Kidney capillary endothelial cell (primary cell): ENCODE data around the gene IRF7.

Experiments
- DNase-seq: peaks from one replicate; pipeline ENCODE4 v3.0.0-alpha.2; 2018; ENCODE audit warnings: low spot score

The IRF7 gene

DNA sequence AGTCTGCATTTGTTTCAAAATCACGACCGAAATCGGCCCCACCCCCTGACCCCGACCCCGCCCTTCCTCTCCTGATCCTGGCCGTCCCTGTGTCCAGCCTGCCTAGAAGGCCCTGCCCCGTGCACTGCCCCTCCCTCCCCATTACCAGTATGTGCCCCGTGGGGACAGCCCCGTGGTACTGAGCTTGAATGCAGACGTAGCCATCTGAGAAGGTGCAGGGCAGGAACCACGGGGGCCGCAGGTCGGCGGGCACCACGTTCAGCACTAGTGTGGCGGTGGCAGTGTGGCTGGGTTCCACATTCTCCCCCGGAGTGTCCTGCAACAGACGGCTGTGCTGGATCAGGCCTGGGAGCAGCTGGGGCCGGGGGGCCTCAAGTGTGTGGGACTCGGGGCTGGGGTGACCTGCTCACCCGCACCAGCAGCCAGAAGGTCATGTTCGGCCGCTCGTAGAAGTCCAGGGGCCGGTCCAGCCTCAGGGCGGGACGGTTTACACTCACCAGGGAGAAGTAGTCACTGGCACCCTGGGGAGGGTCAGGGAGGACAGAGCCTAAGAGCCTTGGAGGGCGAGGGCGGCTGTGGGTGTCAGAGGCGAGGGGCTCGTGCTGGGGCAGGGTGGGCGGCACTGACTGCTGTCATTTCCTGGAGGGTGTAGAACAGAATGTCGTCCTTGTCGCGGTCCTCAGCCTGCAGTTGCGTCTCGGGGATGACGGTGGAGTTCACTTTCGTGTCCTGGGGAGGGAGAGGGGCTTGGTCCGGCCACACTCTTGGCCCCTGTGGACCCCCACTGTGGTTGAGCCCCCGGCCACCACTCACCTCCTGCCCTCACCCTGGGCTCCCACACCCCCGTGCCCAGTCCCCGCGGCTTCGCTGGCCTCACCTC is 5.4 kb upstream of the IRF7 start:
- no peak for DNase-seq

DNA sequence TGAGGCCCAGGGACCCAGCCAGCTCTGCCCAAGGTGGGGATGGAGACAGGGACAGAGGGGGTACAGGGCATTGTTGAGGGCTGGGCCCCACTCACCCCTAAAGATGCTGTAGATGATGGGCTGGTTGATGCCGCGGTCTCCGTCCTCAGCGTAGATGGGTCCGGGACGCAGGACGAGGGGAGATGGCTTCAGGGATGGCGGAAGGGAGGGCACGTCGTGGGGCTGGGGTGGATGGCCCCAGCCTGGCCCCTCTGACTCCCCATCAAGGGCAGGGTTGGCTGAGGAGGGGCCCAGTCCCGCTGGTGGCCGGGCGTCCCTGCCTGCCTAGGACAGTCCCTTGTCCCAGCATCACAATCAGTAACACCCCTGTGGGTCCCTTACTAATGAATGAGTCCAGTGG is 4.5 kb upstream of the IRF7 start:
- no peak for DNase-seq

DNA sequence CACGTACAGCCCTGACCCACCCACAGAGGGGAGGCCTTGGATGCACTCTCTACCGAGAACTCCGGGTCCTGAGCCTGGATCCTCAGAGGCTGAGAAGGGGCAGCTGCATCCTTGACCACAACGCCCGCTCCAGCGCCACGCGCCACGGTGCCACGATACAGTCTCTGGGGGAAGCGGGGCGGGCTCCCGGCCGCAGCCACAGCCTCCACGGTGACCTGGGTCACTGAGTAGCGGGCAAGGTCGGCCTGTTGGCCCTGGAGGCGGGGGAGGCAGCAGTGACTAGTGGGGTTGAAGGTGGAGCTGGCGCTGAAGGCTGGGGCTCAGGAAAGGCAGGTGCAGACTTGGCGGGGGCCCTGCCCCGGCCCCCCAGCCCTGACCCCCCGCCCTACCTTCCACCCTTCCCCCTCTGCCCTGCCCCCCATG is 3.9 kb upstream of the IRF7 start:
- no peak for DNase-seq

DNA sequence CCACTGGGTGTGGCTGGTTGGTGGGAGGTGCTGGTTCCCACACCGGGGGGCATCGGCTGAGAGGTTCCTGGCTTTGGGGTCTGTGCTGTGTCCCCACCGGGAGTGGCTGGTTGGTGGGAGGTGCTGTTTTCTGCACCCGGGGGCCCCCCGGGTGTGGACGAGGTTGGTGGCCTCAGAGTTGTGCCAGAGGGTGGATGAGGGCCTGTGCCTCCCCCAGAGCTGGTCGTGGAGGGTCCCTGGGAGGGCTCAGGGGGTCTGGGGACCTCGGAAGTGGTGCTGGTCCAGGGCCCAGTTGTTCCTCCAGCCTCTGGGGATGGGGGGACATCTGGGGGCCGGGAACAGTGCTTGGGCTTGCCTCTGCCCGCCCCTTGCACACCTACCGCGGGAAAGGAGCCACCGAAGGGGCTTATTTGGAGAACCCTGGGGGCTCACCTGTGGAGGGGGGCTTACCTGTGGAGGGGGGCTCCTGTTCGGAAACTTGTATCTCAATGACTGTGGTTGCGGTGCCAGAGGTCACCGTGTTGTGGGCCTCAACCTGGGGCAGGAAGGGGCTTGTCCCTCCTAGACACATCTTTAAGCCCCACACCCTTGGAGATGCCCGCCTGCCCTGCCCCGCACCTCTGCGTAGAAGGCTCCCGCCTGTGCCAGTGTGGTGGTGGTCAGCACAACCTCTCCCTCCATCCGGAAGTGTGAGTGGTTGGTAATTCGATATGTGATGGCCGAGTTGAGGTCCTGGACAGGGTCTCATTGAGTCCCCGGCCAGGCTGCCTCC is 3.3 kb upstream of the IRF7 start:
- no peak for DNase-seq

- no peak for DNase-seq
Observed at GRCh38 chr11:617912-618682, 2.3 kb upstream of the IRF7 start.

GRCh38 chr11:617199-617911 is 1.6 kb upstream of the IRF7 start:
- no peak for DNase-seq

DNA sequence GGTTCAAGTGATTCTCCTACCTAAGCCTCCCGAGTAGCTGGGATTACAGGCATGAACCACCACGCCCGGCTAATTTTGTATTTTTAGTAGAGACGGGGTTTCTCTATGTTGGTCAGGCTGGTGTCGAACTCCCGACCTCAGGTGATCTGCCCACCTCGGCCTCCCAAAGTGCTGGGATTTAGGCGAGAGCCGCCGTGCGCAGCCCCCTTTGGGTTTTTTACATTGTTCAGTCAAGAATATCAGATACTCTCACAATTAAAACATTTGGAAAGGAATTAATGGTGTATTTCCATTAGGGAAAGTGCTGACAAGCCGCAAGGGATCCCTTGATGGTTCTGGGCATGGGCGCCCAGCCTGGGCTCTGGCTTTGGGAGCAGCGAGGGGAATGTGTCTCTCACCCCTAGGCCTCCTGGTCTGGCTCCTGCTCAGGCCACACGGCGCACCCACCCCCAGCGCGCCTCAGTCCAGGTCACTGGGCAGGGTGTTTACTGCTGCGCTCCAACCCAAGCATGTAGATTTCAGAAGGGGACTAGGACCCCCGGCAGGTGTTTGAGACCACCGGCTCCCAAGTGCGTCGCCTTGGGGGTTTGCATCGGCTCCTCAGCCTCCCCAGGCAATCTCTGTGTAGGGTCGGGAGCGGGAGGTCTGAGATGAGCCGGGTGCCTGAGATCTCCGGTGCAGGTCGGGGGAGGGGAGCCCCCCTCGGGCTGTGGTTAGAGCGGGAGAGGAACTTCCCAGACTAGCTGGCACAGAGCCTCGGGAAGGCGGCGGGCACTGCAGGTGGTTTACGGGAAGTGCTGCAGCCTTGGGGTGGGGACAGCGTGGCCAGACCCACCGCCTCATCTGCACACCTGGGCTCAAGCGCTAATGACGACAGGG is 809 bp upstream of the IRF7 start:
- no peak for DNase-seq

DNA sequence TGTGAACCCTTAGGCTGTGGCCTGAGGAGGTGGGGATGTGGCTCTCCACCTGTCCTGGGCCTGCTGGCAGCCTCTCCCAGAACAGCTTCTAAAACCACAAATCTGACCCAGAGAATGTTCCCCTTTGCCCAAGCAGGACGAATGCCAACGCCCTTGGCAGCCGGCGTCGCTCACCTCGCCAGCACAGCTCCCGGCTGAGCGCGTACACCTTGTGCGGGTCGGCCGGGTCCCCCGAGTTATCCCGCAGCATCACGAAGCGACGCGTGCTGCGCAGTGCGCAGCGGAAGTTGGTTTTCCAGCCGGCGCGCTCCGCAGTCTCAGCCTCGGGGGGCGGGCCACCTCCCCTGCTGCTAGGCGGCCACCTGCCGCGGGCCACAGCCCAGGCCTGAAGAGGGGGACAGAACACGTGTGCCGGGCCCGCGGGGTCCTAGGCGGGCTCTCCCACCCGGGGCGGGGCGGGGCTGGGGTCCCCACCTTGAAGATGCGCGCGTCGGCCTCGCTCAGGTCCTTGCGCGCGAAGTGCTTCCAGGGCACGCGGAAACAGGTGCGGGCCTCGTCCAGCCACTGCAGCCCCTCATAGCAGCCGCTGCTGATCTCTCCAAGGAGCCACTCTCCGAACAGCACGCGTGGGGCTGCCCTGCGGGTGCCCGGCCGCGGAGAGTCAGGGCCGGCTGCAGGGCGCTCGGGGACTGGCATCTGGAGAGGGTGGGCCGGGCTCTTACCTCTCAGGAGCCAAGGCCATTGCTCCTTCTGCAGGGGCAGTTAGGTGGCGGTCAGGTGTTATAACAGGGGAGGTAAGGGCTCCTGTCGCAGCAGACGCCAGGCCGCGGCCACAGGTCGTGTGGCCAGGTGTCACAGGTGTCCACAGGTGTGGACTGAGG is 887 bp downstream of the IRF7 start:
- DNase-seq: no peak

DNA sequence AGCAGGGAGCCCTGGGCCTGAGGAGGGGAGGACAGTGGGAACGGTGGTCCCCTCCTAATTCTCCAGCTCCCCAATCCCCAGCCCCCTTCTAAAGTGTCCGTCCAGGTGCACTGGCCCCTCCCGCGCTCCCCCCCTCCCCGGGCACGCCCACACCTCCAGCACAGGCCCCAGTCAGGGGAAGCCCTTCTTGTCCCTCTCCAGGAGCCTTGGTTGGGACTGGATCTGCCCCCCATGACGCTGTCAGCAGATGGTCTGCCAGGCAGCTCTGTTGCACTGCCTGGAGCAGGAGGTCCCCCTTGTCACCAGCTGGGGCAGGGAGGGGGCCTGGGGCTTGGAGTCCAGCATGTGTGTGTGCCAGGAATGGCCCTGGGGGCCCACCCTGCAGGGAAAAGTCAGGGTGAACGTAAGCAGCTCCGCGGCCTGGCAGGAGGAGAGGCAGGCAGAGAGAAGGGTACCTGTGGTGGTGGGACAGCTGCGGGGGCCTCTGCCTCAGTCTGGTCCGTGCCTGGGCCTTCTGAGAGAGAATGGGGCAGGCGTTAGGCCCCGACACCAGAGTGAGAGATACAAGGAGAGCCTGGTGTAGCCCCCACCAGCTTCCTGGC is 1.6 kb downstream of the IRF7 start:
- DNase-seq: no peak

DNA sequence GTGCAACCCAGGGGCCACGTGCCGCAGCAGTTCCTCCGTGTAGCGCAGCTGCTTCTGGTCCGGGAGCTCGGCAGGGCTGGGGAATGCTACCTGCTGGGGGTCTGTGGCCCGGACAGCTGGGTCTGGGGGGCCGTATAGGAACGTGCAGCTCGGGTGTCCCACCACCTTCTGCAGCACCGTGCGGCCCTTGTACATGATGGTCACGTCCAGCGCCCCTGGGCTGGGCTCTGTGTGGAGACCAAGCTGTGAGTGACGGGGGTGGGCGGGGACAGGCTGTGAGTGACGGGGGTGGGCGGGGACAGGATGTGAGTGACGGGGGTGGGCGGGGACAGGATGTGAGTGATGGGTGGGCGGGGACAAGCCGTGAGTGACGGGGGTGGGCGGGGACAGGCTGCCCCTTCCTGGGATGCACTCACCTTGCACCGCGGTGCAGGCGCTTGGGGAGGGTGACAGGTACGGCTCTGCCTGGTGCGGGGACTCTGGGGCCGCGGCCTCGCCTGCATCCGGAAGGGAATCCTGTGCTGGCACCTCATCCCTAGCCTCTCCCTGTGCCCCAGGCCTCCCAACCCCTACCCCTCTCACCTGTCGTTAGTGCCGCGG is 2.3 kb downstream of the IRF7 start:
- no peak for DNase-seq

- no peak for DNase-seq
Observed at GRCh38 chr11:612961-613300, 2.8 kb downstream of the IRF7 start.

DNA sequence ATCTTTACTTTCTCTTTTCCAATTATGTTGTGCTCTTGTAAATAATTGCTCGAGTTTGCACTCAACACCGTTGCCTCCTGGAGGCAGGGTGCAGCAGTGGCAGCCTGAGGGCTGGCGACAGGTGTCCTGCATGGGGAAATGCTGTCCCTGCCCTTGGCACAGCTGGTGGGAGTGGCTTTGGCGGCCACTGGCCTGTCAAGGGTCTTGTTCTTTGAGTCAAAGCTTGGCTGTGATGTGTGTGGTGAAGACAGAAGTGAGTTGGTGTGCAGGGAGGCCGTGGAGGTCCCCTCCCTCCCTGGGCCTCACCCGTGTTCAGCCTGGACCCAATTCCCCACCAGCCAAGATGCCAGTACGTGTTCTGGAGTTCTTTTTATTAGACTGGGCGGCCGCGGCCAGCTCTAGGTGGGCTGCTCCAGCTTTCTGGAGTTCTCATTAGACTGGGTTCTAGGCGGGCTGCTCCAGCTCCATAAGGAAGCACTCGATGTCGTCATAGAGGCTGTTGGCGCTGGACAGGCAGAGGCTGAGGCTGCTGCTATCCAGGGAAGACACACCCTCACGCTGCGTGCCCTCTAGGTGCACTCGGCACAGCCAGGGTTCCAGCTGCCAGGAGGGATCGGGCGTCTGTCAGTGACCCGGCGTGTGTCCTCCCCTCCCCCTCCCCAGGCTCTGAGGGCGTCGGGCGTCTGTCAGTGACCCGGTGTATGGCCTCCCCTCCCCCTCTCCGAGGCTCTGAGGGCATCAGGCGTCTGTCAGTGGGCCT is 3.4 kb downstream of the IRF7 start:
- DNase-seq: no peak

DNA sequence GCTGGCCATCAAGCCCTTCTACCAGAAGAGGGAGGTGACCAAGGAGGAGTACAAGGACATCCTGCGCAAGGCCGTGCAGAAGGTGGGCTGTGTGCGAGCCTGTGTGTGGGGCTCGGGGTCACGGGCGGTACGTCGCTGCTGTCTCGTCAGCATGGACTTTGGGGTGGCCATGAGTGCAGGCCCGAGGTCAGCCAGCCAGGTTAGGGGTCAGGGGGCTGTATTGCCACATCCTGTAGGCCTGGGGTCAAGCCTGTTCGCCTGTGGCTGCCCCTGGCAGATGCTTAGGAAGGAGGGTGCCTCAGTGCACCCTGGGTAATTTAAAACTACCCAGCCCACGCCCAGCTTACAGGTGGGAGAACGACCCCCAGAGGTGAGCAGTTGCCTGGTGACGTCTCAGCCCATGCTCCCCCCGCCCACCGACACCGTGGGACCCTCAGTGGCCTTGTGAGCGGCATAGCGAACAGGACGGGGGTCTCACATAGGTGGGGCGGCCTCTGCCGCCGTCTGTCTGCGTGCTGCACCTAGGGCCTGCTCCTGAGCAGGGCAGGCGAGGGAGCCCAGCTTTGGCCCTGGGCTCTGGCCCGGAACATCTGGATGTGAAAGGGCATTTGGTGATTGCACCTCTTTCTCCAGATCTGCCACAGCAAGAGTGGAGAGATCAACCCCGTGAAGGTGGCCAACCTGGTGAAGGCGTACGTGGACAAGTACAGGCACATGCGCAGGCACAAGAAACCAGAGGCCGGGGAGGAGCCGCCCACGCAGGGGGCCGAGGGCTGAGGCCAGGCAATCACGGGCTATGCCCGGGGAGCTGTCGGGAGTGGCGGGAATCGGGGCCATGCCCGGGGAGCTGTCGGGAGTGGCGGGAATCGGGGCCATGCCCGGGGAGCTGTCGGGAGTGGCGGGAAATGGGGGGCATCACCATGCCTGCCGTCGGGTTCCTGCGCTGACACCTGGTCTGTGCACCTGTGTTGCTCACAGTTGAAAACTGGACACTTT is 4.5 kb downstream of the IRF7 start:
- no peak for DNase-seq

DNA sequence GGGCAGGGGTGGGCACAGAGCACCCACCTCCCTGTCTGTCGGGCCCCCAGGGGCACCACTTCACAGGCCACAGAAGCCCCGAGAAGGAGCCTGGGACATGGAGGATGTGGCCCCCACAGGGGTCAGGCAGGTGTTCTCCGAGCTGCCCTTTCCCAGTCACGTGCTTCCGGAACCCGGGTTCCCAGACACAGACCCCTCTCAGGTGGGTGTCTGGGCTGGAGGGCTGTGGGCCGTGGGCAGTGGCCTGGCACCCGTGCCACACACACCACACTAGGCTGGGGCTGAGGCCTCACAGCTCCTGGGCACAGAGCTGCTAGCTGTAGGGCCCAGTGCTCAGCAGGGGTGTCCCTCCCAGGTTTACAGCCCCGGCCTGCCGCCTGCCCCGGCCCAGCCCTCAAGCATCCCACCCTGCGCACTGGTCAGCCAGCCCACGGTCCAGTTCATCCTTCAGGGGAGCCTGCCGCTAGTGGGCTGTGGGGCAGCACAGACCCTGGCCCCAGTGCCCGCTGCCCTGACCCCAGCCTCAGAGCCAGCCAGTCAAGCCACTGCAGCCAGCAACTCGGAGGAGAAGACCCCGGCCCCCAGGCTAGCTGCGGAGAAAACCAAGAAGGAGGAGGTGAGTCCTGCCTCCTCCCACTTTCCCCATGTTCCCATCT is 5.5 kb downstream of the IRF7 start:
- no peak for DNase-seq

GRCh38 chr11:609341-609811 is 6.4 kb downstream of the IRF7 start:
- DNase-seq: no peak

DNA sequence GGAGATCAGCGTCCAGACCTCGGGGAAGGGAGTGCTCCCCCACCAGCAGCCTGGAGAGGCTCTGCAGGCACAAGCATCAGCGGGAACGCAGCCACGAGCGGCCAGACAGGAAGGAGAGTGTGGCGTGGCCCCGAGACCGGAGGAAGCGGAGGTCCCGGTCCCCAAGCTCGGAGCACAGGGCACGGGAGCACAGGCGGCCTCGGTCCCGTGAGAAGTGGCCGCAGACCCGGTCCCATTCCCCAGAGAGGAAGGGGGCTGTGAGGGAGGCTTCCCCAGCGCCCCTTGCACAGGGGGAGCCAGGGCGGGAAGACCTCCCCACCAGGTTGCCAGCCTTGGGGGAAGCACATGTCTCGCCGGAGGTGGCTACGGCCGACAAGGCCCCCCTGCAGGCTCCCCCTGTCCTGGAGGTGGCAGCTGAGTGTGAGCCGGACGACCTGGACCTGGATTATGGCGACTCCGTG is 6.9 kb downstream of the IRF7 start:
- no peak for DNase-seq
